GM21390 (cell line): ENCODE measurements around the gene SMOC2.

Source experiments
- ATAC-seq: cut with Tn5 transposase; IDR thresholded peaks from one replicate; pipeline ENCODE4 v1.9.1; 2021; ENCODE audit not compliant: unreplicated experiment

Gene SMOC2

GRCh38 chr6:168475188-168476013 lies 34.4 kb downstream of the SMOC2 start:
- no peak for ATAC-seq

DNA sequence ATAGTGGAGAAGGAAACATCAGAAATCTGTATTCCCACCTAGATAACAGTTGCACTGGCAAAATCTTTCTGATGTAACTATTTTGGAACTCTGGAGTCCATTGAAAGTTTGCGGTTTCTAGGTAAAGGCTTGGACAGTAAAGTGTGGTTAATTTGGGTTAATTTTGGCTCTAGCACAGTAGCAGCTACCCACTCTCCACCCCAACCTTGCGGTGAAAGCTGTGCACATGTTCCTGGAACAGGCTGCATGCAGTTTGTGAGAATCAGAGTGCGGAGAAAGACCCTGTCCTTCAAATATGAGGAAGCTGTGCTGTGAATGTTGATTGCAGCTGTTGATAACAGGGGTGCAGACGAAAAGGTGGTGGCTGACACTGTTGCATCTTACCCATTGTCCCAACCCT lies 38.4 kb downstream of the SMOC2 start:
- ATAC-seq: no peak

DNA sequence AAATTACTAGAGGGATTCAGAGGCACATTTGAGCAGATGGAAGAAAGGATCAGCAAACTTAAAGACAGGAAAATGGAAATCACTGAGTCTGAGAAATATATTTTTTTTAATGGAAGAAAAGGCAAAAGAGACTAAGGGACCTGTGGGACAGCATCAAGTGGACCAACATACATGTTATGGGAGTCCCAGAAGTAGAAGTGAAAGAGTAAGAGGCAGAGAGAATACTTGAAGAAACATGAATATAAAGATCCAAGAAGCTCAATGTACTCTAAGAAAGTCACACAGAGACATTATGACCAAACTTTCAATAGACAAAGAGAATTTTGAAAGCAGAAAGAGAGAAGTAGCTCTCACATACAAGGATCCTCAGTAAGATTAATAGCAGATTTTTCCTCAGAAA lies 39.5 kb downstream of the SMOC2 start:
- ATAC-seq: no peak

DNA sequence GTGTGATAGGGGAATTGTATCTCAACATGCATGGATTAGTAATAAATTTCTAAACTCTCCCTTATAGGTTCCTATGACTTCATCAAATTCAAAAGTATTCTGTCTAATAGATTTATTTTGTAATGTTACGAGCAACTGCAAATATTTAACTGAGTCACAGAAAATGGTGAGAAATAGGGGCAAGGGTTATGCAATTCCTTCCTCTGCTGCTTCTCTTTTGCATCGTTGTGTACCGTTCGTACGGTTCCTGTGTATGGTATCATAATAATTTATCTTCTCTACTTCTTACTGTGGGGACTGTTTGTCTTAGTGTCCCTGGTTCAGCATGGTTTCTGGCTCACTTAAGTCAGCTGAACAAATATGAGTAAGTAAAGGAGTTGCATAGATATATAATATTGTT lies 44.8 kb downstream of the SMOC2 start:
- no peak for ATAC-seq

DNA sequence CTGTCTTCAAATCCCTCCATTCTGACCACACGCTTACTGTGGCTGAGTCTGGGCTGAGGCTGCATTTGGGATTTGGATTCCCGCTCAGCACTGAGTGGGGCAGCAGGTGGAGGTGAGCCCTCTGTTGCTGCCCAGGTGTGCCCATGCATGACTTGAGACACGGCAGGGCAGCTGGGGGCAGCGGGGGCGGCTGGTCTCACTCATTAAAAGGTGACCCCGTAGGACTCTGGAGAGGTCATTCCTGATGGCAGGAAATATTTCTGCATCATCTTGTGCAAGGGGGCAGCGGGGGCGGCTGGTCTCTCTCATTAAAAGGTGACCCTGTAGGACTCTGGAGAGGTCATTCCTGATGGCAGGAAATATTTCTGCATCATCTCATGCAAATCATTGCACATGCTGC lies 49.8 kb downstream of the SMOC2 start:
- no peak for ATAC-seq

DNA sequence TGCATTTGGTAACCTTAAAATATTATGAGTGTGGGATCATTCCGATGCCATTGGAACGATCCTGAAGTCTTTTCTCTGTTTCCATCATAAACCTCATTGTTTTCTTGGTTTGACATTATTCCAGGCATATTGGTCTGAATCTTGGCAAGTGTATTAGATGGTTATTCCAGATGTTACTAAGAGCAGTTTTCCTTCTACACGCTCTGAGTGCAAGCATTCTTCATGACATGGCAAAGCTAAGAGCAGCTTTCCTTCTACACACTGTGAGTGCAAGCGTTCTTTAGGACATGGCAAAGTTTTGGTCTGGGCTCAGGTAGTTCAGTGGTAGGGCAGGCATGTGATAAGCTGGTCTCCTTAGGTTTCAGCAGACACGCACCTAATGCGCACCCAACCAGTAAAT lies 53.0 kb downstream of the SMOC2 start:
- ATAC-seq: no peak

DNA sequence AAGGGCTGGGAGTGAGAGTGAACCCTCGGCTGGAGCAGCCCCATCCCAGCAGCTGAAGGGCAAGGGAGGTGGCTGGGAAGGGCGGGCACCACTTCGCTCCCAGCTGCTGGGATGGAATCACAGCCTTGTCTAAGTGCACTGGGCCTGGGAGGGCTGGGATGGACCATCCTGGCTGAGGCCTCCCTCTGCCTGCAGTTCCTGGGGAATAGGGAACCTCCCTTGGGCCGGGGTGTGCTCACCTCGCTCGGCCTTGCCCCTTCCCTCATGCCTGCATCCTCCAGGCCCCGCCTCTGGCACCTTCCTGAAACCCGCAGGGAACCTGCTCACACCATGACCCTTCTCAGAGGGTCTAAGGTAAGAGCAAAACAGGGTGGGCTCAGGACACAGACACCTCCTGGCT lies 53.7 kb downstream of the SMOC2 start:
- no peak for ATAC-seq

DNA sequence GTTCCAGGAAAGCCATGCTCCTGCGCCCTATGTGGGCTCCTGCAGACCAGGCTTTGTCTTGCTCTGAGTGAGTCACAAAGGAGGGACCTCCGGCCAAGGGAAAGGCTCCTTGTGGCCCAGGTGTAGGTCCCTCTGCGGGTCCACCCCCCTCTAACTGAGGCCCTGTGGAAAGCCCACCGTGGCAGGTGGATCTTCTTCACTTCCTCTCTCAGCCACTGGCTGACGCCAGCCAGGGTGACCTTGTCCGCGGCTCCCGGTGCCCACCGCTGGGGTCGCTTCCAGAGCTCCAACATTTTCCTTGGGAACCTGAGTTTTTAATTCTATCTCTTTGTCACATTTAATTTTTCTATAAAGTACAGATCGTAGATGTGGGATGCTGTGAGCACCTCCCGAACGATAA lies 54.1 kb downstream of the SMOC2 start:
- no peak for ATAC-seq

GRCh38 chr6:168495636-168496035 lies 54.7 kb downstream of the SMOC2 start:
- no peak for ATAC-seq

- ATAC-seq: no peak
Observed at GRCh38 chr6:168496139-168496996, 55.4 kb downstream of the SMOC2 start.

GRCh38 chr6:168496997-168497331 lies 56.0 kb downstream of the SMOC2 start:
- no peak for ATAC-seq

DNA sequence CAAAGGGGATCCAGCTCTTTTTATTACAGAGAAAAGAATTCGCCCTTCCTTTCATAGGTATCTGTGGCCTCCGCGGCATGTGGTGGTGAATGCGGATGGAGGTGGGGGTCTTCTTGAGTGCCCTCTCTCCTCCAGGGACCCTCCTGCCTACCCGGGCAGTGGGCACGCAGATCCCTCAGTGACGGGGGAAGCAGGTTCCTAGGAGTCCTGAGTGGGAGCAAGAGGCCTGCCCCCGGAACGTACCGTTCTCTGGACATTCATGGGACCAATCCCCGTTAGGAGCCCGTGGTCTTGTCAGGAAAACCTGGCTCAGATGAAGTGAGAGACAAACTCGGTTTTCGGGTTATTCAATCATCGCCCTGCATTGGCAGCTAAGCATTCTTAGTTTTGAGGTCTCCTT lies 56.4 kb downstream of the SMOC2 start:
- ATAC-seq: no peak

DNA sequence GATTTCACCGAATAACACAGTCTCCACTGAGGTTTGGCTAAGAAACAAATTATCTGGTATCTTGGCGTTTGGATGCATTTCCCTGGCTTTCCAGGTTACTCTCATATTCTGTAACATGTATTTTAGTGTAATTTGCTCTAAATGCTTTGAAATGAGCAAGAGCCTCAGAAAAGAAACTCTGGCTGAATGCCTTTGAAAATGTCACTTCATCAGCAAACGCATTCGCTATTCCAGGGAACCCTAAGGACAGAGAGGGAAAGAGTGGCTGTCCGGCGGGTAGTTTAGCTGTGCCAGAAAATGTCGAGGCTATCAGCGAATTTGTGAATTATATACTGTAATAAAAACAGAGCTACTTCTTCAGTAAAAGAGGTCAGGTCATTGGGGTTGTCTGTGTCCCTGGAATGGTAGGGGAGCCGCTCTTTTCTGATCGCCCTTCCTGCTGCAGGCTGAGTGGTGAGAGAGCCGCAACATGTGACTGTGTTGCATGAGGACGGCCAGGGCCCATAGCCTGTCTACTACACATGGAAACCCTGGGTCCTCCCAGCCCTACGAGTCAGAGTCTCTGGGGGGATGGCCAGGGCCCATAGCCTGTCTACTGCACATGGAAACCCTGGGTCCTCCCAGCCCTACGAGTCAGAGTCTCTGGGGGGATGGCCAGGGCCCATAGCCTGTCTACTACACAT lies 57.3 kb downstream of the SMOC2 start:
- no peak for ATAC-seq

DNA sequence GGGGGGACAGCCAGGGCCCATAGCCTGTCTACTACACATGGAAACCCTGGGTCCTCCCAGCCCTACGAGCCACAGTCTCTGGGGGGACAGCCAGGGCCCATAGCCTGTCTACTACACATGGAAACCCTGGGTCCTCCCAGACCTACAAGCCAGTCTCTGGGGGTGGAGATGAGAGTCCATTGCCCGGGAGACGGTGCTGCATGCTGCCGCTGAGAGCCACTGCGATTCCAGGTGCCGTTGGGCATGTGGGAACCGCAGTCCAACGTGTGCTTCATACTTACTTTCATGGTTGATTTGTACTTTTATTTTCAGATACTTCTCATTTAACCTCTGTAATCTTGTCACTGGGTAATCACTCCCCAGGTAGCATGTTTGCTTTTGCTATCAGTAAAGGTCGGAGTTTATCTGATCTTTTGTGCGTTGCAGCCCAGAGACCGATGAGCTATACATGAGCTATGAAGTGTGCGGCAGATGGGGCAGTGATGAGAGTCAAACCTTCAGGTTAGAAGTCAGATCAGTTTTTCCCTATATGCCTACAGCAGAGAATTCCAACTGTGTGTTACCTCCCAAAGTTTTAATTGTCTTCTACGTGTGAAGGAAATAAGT lies 58.2 kb downstream of the SMOC2 start:
- ATAC-seq: no peak

- ATAC-seq: no peak
Observed at GRCh38 chr6:168500519-168500918, 59.5 kb downstream of the SMOC2 start.

GRCh38 chr6:168501561-168501960 lies 60.6 kb downstream of the SMOC2 start:
- ATAC-seq: no peak

- ATAC-seq: no peak
Observed at GRCh38 chr6:168504366-168504765, 63.4 kb downstream of the SMOC2 start.

DNA sequence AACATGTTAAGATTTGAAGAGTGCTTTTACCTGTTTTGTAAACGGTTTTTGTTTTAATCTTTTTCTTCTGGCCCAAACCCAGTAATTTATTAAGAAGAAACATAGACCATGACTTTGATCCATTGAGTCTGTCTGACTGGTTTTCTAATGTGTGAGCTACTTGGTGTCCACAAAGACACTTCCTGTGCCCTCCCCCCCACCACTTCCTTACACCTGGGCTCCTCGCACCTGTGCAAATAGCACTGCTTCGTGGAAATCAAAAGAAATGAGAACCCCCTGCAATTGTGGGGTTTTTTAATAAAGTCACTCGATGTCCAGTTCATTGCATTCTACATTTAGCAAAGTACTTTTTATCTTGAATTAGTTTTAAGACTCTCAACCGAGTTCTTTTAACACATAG lies 65.5 kb downstream of the SMOC2 start:
- ATAC-seq: no peak

DNA sequence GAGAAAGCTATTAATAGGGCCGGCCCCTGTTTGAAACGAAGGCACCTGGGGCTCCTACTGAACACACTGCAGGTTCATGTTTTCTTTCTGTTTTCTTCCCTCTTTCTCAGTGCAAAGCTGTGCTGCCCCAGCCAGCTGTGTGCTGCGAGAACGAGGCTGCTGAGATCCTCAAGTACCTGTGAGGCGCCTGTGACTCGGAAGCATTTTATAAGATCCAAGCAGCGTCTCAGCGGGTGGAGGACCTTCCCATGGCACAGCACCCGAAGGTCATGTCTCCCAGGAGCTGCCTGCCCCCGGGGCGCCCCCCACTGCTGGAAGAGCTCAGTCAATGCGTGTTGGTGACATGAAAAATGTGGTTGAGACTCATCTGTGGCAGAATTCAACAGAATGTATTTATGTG lies 66.3 kb downstream of the SMOC2 start:
- ATAC-seq: no peak

GRCh38 chr6:168507730-168508129 lies 66.7 kb downstream of the SMOC2 start:
- no peak for ATAC-seq

GRCh38 chr6:168508903-168509302 lies 67.9 kb downstream of the SMOC2 start:
- ATAC-seq: no peak
